Stimulated activated CD4-positive, alpha-beta T cell treated with anti-CD3 and anti-CD28 coated beads, Interleukin-2, amount 100 ng/mL, for 4 hours (primary cell): ENCODE measurements around the gene SLC19A1.

Source experiments
- DNase-seq: peaks from one replicate; pipeline ENCODE4 v3.0.0-alpha.2; 2020; ENCODE audit warnings: low read depth

The SLC19A1 gene

DNA sequence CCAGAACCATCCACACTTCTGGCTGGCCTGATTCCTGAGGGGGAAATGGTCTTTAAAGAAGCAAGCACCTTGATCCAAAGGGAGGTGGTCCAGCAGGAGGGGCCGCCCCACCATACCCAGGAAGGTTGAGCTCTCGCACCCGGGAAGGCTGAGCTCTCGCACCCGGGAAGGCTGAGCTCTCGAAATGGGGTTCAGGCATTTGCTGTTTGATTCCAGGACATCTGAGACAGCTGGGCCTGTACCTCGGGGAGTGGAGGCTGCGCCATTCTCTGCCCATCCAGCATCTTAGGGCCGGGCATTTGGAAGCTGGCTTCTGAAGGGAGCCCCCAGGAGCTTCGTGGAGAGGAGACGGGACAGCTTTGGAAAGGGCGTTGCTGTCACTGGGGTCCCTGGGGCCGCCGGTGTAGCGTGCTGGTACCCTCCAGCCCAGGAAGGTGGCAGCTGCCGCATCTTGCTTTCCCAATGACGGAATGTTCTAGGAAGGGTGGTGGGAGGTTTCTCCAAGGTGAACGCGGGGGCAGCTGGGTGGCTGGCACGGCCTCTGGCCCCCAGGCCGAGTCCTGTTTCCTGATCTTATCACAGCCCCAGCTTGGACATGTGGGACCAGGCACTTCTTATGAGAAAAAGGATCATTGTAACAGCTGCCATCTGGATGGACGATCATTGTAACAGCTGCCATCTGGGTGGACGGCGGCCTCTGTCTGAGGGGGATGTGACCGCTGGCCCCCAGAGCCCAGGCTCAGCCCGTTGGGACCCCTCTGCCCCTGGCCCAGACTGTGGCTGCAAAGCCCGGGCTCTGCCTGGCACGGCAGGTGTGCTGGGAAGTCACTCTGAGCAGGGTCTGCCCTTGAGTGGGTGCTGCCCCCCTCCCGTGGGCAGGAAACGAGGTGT is 75.7 kb downstream of the SLC19A1 start:
- DNase-seq = no peak

DNA sequence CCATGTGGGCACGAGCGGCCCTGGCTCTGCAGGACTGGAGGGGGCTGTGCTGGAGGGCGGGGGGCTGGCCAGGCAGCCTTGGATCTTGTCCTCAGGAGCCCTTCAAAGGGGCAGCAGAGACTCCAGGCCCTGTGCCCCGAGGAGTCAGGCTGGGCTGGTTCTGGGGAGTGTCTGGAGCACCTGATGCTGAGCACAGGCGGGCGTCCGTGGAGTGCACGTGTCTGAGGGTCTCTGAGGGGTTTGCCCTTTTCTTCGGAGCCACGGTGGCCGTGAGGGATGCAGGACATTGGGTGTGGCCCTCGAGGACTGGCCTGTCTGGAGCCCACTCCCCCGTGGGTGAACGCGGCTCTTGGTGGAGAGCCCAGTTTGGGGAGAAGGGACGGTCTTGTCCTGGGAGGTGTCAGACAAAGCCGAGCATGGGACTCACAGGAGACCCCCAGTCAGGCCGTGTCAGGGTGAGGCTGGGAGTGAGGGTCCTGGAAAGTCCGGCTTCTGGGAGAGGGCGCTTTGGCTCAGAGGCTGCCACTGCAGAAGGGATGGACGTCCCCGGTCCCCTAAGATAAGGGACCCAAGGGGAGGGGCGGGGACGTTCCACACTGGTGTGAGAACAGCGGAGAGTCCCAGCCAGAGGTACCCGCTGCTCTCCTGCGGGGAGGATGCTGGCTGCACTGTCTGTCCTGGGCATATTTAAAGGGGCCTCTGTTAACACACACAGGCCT is 76.5 kb downstream of the SLC19A1 start:
- no peak for DNase-seq

DNA sequence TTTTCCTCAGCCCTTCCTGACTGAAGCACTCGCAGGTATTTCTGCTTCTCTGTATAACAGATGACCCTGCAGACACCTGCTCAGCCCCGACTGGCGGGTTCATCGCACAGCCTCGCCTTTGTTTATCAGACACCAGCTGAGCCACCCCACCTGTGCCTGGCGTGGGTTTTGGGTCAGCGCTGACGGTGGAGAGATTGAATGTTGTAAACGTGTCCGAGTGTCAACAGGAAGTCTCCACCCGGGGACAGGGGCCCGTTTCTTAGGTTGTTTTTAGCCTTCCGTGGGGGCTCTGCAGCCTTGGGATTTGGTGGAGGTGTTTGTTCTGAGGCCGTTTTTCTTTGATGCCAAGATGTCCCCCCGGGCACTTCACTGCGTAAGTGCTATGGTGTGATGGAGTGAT is 77.1 kb downstream of the SLC19A1 start:
- no peak for DNase-seq

DNA sequence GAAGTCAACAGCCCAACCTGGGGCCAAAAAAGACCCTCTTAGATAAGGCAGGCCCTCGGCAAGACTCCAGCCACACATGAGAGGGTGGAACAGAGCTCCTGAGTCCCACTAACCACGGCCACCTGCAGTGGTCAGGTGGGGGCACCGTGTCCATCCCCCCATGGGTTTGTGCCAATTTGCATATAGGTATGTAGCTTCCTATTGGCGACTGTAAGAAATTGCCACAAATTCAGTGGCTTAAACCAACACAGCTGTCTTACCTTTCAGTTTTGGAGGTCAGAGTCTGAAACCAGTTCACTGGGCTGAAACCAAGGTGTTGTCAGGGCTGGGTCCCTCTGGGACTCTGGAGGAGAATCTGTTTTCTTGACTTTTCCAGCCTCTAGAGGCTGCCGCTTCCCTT is 77.9 kb downstream of the SLC19A1 start:
- no peak for DNase-seq

DNA sequence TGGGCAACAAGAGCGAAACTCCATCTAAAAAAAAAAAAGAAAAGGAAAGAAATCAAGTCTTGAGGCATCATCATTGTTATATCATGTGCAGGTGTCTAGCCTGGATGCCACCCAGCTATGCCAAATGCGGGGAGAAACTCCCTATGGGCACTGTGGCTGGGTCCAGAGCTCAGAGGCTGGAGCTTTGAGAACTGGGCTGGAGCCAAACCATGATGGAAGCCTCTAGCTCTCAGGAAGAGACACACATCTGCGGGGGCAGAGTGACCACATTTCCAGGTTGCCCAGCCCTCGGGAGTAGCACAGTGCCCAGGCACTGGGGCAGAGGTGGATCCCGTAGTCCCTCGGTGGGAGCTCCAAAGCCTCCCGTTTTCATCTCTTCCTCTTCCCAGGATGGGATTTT is 78.4 kb downstream of the SLC19A1 start:
- no peak for DNase-seq

DNA sequence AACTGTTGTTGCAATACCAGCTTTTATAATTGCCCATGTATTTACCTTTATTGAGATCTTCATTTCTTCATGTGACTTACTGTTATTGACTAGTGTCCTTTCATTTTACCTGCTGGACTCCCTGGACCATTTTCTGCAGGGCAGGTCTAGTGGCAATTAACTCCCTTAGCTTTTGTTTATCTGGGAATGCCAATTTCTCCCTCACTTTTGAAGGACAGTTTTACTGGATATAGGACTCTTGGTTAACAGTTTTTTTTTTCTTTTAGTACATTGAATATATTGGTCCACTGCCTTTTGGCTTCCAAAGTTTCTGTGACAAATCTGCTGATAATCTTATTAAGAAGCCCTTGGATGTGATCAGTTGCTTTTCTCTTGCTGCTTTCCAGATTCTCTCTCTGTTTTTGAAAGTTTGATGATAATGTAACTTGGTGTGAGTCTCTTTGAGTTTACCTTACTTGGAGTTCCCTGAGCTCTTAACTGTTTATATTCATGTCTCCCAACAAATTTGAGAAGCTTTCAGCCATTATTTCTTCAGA is 80.4 kb downstream of the SLC19A1 start:
- DNase-seq = no peak

DNA sequence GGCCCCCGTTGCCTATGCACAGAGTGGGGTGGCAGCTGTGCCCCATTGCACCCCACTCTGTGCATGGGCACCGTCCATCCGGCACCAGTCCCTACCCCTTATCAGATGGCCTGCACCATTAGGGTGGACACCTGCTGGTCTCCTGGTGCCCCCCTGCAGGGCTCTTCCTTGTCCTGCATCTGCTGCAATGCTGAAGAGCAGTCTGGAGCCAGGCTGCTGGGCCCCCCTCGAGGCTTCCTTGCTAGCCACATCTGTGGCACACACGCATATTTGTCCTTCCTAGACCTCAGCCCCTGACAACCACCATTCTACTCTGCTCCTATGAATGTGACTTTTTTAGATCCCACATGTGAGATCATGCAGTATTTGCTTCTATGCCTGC is 80.9 kb downstream of the SLC19A1 start:
- DNase-seq = no peak

DNA sequence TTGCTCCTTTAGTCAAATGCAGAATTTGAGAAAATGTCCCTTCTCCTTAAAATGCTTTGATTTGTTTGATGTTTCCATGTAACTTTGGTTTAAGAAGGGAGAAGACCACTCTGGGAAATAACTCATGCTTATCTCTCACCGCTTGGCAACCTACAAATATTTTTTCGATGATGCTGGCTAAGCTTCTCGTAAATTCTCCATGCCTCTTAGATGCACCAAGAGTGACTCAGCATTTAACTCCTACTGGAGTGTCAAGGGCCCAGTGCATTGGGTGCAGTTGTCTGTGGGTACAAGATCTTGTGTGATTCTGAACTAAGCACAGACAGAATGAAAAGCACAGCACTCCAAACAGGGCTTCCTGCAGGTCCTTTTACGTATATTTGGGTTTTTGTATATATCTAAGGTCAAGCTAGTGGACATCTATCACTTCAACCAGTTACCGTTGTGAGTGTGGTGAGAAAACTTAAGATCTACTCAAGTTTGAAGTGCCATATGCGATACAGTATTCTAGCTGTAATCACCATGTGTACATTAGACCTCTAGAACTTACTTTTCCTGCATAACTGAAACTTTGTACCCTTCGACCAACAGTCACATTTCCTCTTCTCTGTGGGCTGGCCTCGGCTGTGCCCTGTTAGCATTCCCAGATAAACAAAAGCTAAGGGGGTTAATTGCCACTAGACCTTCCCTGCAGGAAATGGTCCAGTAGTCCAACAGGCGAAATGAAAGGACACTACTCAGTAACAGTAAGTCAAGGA is 81.5 kb downstream of the SLC19A1 start:
- DNase-seq = no peak

DNA sequence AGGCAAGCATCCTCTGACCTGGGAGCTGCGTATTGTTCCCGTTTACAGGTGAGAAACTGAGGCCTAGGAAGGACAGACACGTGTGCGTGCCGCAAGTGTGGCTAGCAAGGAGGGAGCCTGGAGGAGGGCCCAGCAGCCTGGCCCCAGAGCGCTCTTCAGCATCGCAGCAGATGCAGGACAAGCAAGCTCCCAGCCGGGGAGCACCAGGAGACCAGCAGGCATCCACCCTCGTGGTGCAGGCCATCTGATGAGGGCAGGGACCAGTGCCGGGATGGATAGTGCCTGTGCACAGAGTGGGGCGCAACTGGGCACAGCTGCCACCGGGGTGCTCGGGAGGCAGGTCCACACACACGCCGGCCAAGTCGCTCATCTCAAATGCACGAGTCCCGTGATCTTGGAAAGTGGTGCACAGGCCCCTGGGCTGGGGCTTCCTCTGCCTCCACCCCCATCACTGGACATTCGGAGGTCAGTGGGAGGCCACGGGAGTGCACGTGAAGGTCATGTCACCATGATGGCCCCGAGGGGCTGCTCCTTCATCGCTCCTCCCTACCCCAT is 82.2 kb downstream of the SLC19A1 start:
- no peak for DNase-seq

DNA sequence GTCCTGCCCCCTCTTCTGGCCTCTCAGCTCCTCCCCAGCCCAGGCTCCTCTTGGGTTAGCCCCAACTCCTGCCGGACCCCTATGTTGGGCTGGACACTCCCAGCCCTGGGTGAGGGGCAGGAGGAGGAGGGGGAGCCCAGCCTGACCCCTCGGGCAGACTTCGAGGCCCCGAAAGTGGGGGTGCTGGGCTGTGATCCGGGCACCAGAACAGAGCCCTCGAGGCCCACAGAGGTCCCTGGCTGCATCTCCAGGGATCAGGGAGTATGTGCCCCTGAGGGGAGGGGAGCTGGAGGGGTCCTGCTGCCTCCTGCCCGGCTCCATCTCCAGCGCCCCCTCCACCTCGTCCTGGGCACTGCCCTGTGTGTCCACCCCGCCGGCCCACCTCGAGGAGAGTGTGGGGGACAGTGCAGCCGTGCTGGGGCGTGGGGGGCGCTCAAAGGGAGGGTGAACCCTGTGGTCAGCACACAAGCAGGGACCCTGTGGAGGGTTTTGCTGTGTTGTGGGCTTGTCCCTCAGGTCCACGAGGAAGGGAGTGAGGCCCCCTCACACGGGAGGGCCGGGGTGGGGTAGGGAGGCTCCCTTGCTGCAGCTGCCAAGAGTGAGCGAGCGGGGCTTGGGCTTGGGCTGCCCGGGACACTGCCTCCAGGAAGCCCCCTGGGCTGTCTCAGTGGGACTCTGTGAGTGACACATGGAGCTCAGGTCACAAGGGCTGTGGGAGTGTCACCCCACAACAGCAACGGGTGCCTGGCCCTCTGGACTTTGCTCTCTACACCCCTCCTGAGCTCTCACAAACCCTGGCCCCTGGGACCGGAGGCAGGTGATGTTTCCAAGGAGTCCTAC is 82.8 kb downstream of the SLC19A1 start:
- DNase-seq = no peak

DNA sequence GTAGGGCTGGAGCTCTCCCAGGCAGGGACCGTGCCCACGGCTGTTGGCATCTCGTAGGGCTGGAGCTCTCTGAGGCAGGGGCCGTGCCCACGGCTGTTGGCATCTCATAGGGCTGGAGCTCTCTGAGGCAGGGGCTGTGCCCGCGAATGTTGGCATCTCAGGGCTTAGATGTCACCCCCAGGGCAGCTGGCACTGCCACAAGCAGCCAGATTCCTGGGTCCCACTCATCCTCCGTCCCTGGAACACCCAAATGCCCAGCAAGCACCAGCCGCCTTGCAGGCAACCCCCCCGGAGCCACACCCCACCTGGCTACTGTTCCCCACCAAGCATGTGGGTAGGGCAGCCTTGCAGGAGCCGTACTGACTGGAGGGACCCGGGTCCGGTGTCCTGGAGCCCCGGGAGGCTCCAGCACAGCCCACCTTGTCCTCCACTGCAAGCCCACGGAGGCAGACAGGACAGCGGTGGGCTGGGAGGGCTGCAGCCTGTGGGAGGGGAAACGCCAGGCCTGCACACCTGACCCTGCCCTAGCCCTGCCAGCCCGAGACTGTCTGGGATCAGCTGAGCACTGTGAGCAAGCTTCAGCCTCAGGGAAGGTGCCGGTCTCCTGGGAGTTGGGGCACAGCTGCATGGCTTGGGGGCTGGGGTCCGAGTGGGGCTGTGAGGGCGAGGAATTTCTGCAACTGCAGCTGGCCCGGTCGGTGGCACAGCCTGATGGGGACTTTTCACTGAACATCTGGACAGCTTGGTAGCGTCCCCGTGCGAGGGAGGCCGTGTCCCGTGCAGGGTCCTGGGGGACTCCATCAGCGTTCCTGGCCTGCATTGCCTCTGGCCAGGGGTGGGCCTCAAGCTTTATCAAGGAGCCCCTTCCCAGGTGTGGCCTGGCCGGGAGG is 83.7 kb downstream of the SLC19A1 start:
- DNase-seq = no peak

DNA sequence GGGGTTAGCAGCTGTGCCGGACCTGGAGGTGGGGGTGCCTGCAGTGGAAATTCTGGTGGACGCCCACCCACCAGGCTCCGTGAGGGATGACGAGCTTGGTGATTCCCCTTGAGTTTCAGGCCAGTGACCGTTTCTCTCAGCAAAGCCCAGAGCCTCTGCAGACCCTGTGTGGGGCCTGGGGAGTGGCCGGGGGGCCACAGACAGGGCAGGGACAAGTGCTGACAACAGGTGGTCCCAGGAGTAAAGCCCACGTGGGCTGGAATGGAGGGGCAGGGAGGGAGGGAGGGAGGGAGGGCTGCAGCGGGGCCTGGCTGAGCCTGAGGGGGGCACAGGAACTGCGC is 84.4 kb downstream of the SLC19A1 start:
- DNase-seq = no peak

DNA sequence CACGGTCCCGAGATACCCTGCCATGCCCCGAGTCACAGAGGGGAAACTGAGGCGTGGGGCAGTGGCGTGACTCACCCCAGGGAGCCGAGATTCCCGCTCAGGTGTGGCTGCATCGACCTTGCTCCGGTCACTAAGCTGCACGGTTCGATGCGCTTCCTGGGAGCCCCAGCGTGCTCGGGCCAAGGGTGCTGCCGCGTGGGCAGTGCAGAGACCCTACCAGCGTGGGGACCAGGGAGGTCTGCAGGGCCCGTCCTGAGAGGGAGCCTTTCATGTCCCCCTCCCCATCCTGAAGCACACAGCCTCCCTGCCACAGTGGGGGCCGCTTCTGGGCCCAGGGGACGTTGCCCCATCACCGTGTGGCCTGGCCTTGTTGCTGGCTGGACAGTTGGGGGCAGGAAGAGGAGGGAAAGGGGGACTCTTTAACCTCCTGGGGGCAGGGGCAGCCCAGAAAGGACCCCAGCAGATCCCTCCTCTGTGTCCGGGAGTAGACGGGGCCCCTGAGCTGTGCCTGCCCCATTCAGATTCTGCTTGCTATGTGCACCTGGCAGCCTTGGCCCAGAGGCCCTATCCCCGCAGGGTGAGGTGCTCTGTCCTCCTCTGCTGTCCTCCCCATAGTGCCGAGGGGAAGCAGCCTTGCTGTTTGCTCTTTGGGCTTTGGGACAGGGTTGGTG is 84.9 kb downstream of the SLC19A1 start:
- no peak for DNase-seq

DNA sequence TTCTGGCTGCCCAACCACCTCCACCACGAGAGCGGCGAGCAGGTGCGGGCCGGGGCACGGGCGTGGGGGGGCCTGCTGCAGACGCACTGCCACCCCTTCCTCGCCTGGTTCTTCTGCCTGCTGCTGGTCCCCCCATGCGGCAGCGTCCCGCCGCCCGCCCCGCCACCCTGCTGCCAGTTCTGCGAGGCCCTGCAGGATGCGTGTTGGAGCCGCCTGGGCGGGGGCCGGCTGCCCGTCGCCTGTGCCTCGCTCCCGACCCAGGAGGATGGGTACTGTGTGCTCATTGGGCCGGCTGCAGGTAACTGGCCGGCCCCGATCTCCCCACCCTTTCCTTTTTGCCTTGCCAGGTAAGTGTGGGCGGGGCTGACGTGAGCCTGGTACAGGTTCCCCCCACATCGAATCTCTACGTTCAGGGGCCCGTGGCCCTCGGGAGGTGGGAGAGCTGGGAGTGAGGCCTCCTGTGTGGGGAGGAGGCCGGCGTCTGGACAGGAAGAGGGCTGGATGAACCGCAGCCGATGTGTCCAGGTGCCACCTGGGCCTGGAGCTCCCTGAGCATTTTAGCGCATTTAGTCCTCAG is 85.6 kb downstream of the SLC19A1 start:
- DNase-seq = no peak

DNA sequence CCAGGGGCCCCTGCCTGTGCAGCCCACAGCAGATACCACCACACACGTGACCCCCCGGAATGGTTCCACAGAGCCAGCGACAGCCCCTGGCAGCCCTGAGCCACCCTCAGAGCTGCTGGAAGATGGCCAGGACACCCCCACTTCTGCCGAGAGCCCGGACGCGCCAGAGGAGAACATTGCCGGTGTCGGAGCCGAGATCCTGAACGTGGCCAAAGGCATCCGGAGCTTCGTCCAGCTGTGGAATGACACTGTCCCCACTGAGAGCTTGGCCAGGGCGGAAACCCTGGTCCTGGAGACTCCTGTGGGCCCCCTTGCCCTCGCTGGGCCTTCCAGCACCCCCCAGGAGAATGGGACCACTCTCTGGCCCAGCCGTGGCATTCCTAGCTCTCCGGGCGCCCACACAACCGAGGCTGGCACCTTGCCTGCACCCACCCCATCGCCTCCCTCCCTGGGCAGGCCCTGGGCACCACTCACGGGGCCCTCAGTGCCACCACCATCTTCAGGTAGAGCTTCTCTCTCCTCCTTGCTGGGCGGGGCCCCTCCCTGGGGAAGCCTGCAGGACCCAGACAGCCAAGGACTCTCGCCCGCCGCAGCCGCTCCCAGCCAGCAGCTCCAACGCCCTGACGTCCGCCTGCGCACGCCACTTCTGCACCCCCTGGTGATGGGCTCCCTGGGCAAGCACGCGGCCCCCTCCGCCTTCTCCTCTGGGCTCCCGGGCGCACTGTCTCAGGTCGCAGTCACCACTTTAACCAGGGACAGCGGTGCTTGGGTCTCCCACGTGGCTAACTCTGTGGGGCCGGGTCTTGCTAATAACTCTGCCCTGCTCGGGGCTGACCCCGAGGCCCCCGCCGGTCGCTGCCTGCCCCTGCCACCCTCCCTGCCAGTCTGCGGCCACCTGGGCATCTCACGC is 86.3 kb downstream of the SLC19A1 start:
- DNase-seq = no peak

DNA sequence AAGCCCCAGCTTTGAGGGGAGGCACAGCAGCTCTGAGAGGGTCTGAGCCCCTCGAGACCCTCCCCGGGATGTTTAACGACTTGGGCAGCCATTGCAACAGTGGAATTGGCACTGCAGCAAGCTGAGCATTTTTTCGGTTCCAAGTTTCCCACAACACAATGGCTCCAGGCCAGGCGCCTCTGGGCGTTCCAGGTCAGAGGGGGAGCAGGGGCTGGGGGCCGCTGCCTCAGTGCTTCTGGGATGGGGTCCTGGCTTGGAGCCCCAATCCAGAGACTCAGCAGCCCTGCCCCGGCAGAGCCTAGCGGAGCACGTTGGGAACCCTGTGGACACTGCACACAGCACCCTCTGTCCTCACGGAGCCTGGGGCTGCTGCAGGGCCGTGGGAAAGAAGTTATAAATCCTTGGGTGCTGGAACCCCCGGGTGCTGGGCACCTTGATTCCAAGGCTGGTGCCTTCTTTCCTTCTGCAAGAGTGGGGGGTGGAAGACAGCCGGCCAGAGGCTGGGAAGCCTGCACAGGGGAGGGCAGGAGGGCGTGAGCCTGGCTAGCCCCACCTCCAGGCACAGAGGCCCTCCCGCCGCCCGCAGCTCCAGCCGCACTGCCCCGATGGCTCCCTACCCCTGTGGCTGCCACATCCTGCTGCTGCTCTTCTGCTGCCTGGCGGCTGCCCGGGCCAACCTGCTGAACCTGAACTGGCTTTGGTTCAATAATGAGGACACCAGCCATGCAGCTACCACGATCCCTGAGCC is 87.1 kb downstream of the SLC19A1 start:
- no peak for DNase-seq

DNA sequence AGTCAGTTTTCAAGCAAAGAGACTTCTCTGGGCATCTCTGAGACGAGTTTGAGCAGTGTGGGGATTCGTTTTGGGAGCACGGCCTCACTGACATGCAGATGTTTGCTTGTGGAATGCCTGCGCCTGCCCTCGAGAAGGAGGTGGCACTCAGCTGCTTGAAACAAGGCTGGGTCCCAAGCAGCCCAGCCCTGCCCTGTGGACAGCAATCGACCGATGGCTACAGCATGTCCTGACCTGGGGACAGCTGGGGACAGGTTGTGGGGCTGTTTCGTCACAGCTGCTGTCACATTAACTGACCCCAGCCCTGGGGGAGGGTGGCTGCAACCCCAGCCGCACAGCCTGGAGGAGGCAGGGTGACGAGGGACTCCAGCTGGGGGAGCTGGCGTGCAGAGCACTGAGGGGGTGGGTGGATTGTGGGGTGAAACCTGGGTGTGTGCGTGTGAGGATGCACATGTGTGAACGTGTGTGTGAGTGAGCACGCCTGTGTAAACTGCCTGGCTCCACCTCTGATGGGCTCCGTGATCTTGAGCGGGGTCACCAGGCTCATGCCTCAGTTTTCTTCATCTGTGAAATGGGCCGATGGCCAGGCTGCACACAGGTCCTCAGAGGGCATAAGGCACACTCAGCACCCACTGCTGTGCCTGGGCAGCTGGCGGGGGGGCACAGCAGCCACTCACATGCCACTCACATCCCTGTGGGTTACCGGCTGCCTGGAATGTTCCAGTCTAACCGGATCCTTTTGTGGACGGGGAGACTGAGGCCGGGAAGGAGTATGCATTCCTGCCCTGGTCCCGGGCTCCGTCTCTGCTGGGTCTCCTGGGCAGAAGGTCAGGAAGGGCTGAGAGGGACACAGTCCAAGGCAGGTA is 87.9 kb downstream of the SLC19A1 start:
- DNase-seq = no peak
